Measurements from ENCODE around the gene TPPP.
"Not testable (repeated sequence)": the region's sequence is repeated elsewhere in the genome, so short reads cannot be mapped to it uniquely, and the experiment has no call there.

TPPP gene

DNA sequence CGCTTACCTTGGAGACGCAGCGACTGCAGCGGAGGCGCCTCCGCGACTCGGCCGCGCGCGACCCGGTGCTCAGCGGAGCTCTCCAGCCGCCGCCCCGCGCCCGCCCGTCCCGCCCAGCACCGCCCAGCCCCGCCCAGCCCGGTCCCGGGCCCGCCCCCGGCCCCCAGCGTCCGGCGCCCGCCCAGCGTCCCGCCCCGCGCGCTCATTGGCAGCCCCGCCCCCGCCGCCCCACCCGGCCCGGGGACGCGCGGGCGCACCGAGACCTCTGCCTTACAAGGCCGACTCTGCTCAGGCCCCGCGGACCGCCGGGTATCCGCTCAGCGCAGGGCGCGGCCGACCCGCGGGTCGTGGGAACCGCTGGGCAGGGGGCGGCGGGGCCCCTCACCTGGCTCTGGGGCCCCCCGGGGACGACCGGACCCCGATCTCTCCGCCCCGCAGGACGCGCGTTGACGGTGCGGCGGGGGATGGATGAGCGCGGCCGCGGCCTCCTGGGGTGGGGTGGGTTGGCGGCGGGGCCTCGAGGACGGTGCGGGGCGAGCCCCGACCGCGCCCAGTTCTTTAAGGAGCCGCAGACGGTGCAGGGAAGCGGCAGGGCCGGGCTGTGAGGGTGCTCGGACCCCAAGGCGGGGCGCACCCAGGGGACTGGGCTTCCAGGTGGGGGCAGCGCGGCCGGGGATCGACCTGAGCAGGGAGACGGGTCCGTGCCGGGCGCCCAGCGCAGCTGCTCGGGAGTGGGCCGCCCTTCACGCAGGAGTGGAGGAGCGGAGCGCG lies at the start of gene TPPP:
Gene TPPP (minus strand): TSS at position 82 of the 771 bp plus-strand sequence. CDS start 15,292 bp downstream, outside the sequence.
- not testable (repeated sequence) for FAIRE-seq

DNA sequence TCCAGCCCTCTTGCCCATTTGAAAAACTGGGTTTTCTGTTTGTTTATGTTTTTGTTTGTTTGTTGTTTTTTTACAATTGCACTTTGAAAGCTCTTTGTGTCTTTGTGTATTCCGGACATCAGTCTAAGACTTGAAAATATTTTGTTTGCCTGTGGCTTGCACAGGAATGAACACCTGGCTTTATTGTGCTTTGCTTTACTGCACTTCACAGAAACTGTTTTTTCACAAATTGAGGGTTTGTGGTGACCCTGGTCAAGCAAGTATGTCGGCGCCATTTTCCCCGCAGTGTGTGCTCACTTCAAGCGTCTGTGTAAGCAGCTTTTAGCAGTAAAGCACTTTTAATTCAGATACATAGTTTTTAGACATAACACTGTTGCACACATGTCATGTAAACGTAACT lies 49.1 kb upstream of the TPPP start:
- FAIRE-seq, result not testable (repeated sequence)

DNA sequence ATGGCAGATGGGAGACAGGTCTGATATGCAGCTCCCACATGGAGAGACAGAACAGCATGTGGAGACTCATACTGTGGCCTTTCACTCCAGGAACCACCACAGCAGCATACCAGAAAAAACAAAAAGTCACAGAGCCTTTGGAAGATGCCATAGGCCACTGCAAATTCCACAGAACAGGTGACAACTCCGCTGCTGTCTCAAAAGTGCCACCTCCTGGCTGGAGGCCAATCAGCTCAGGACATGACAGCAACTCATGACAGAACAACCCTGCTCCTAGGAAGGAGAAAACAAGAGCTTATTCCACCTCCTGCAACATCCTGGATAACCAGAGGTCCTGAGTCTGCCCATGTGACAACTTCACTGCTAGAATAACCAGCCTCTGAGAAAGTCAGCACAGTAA lies 41.0 kb upstream of the TPPP start:
- not testable (repeated sequence) for FAIRE-seq

GRCh38 chr5:732754-733454 lies 39.8 kb upstream of the TPPP start:
- not testable (repeated sequence) for FAIRE-seq

DNA sequence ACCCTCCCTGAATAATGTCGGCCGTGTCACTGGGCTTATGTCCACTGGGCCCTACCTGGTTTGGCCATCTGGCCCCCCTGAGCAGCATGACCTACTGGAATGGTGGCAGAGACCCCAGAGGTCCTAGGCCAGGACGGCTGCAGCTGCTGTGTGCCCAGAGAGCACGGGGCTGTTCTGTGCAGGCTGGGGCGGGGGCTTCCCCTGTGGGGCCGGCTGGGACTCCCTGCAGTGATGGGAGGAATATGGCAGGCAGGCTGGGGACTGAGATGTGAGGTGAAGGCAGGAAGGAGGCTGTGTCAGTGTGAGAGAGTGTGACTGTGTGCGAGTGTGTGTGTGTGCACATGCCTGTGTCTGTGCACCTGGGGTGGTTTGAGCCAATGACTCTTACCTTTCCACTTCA lies 36.1 kb upstream of the TPPP start:
- not testable (repeated sequence) for FAIRE-seq

DNA sequence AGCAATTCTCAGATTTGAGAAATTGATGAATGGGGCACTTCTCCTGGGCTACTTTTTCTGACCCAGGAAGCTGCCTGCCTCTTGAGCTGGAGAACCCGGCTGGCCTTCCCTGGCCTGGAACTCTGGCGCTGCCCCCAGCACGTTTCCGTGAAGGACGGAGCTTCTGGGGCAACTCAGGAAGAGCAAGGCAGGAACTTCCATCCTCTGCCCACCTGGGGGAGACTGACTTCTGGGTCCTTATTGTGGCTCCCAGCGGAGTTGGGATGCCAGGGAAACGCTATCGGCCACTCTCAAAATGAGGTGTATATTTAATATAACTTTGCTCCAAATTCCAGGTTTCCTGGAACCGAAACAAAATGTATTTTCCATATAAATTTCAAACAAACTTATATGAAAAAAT lies 33.9 kb upstream of the TPPP start:
- FAIRE-seq, result not testable (repeated sequence)

DNA sequence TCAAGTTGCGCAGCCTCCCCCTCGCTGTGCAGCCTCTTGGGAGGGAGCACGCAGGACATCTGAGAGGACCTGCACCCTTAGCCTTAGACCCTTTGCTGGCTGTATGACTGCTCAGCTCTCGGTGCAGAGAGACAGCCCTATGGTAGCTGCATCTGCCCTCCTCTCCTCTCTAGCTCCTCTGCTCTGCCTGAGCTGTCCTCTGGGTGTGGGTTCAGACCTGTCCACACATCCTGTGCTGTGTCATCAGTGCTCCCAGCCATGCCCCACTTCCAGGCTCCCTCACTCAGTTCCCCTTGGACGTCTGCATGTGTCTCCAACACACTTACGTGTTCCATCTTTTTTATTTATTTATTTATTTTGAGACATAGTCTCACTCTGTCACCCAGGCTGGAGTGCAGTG lies 30.7 kb upstream of the TPPP start:
- FAIRE-seq, result not testable (repeated sequence)

DNA sequence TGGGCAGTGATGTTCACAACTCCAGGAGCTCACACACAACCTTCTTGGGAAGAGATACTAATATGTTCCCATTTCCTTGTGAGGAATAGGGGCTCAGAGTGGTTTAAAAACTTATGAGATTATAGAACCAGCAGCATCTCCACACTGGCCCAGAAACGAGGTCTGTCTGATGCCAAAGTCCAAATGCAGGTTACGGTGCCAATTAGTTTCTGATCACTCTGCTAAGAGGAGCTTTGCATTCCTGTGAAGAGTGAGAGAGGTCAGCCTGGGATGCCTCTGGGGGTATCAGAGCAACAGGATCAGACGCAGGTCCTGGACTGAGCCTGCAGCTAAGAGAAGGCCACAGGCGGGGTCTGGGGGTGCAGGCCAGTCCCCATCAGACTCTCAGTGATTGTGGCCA lies 30.2 kb upstream of the TPPP start:
- not testable (repeated sequence) for FAIRE-seq

DNA sequence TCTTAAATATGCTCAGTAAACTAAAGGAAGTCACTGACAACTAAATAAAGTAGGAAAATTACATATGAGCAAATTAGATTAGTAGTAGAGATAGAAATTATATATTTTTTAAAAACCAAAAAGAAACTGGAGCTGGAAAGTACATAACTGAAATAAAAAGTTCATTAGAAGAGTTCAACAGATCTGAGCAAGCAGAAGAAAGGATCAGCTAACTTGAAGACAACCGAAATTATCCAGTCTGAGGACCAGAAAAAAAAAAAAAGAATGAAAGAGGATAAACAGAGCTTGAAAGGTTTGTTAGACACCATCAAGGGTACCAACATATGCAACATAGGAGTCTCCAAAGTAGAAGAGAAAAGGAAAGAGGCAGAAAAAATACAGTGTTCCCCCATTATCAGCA lies 26.2 kb upstream of the TPPP start:
- not testable (repeated sequence) for FAIRE-seq

DNA sequence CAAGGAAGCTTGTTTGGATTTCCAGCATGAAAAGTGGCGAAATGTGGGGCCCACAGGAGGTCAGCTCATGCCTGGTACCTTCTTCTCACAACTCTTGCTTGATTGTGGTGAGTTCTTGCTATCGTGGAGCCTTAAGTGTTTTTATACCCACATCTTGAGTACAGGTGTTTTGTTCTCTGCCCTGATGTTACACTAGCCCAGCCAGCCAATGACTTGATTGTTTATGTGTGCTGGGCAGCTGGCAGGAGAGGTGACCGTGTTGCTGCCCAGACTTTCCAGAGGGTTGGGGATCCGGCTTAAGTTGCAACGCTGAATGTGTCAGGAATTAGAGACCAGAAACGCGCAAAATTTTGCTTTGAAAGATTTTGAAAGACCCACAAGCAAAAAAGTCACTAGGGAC lies 24.0 kb upstream of the TPPP start:
- no peak for FAIRE-seq

DNA sequence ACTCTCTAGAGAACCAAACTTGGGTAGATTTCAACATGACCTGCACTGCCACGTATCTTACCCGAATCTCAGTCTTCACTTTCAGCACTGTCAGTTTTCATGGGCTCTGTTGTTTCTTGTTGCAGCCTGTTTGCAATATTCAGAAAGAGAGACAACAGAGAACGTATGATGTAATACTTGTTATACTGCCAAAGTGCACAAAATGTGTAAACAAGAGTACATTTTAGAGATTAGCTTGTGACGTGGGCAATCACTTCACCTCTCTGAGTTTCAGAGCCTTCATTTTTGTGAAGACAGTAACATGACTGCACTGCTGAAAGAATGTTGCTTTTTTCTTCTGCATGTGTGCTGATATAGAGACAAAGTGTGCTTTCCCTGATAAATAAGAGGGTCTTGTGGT lies 23.6 kb upstream of the TPPP start:
- not testable (repeated sequence) for FAIRE-seq

GRCh38 chr5:715636-716035 lies 22.5 kb upstream of the TPPP start:
- FAIRE-seq, result not testable (repeated sequence)

- not testable (repeated sequence) for FAIRE-seq
Observed at GRCh38 chr5:714215-715118, 21.3 kb upstream of the TPPP start.

DNA sequence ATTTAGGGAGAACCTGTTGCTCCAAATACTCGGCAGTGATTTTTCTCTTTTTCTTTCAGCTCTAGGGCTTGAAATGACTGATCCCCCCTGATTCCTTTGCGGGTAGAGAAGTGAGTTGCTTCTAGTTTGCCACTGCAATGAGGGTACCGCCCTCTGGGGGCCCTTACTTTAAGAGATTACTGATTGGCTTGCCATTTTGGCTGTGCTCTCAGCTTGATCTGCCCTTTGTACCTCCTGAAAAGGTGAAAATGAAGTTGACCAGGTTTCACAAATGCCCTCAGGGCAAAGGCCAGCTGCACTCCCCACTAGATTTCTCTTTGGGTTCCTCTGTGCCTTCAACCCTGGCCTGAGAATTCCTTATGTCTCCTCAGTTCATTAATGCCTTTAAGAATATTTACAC lies 20.5 kb upstream of the TPPP start:
- not testable (repeated sequence) for FAIRE-seq

DNA sequence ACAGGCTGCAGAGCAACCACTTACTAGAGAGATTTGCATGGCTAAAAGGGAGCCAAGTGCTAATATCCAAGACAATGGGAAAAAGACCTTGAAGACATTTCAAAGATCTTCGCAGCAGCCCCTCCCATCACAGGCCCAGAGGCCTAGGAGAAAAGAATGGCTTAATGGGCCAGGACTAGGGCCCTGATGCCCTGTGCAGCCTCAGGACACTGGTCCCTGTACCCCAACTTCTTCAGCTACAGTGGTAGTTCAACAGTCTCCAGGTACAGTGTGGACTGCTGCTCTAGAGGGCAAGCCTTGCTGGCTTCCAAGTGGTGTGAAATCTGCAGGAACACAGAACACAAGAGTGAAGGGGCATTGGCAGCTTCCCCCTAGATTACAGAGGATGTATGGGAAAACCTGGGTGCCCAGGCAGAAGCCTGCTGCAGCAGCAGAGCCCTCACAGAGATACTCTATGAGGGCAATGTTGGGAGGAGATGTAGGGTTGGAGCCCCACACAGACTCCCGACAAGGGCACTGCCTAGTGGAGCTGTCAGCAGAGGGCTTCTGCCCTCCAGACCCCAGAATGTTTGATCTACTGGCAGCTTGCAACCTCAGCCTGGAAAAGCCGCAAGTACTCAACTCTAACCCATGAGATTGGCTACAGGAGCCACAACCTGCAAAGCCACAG lies 15.8 kb upstream of the TPPP start:
- not testable (repeated sequence) for FAIRE-seq

DNA sequence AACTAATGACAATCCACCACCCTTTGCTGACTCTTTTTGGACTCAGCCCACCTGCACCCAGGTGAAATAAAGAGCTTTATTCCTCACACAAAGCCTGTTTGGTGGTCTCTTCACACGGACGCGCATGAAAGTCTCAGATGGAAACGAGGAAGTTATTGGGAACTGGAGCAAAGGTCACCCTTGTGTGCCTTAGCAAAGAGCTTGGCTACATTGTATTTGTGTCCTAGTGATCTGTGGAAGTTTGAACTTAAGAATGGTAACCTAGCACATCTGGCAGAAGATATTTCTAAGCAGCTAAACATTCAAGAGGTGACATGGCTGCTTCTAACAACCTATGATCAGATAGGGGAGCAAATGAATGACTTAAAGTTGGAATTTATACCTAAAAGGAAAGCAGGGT lies 15.2 kb upstream of the TPPP start:
- not testable (repeated sequence) for FAIRE-seq

GRCh38 chr5:706127-706526 lies 13.0 kb upstream of the TPPP start:
- not testable (repeated sequence) for FAIRE-seq

GRCh38 chr5:696753-697702 lies 3.9 kb upstream of the TPPP start:
- FAIRE-seq, result not testable (repeated sequence)

GRCh38 chr5:696191-696590 lies 3.0 kb upstream of the TPPP start:
- FAIRE-seq, result not testable (repeated sequence)

GRCh38 chr5:695475-695874 lies 2.3 kb upstream of the TPPP start:
- not testable (repeated sequence) for FAIRE-seq

GRCh38 chr5:694042-694431 lies 885 bp upstream of the TPPP start:
- FAIRE-seq, result not testable (repeated sequence)

Data from G401.6 (cell line).